ENCODE results near the gene RAB20.

RAB20 gene

GRCh38 chr13:110520431-110521295, 40.9 kb downstream of the RAB20 start:
- in situ Hi-C loops (cut with MboI; ENCODE audit: low pct_unique_long_range_greater_than_20kb, low sequenced_read_pairs): no loop called here
- peak; percentile 26 for DNase-seq

GRCh38 chr13:110519506-110519905, 42.0 kb downstream of the RAB20 start:
- in situ Hi-C loops (cut with MboI; ENCODE audit: low pct_unique_long_range_greater_than_20kb, low sequenced_read_pairs): no loop called here
- no peak for DNase-seq

- DNase-seq: no peak
- in situ Hi-C loops (cut with MboI; ENCODE audit: low pct_unique_long_range_greater_than_20kb, low sequenced_read_pairs): no loop called here
These were observed 42.5 kb downstream of the RAB20 start for GRCh38 chr13:110519046-110519445.

- in situ Hi-C loops (cut with MboI; ENCODE audit: low pct_unique_long_range_greater_than_20kb, low sequenced_read_pairs): no loop called here
- no peak for DNase-seq
These were observed 43.0 kb downstream of the RAB20 start for GRCh38 chr13:110518571-110518970.

GRCh38 chr13:110518226-110518525, 43.3 kb downstream of the RAB20 start:
- in situ Hi-C loops (cut with MboI; ENCODE audit: low pct_unique_long_range_greater_than_20kb, low sequenced_read_pairs): no loop called here
- DNase-seq: no peak

GRCh38 chr13:110517505-110518225, 43.9 kb downstream of the RAB20 start:
- in situ Hi-C loops (cut with MboI; ENCODE audit: low pct_unique_long_range_greater_than_20kb, low sequenced_read_pairs): no loop called here
- no peak for DNase-seq

- in situ Hi-C loops (cut with MboI; ENCODE audit: low pct_unique_long_range_greater_than_20kb, low sequenced_read_pairs): no loop called here
These were observed 45.0 kb downstream of the RAB20 start for GRCh38 chr13:110516500-110516899.

GRCh38 chr13:110512198-110512740, 49.3 kb downstream of the RAB20 start:
- no peak for DNase-seq
- in situ Hi-C loops (cut with MboI; ENCODE audit: low pct_unique_long_range_greater_than_20kb, low sequenced_read_pairs): no loop called here

More at GRCh38 chr13:110516500-110516899, 45.0 kb downstream of the RAB20 start:
- DNase-seq: no peak

- DNase-seq: no peak
- in situ Hi-C loops (cut with MboI; ENCODE audit: low pct_unique_long_range_greater_than_20kb, low sequenced_read_pairs): no loop called here
These were observed 49.9 kb downstream of the RAB20 start for GRCh38 chr13:110511509-110512181.

- in situ Hi-C loops (cut with MboI; ENCODE audit: low pct_unique_long_range_greater_than_20kb, low sequenced_read_pairs): no loop called here
- DNase-seq: peak; percentile 83
These were observed 51.3 kb downstream of the RAB20 start for GRCh38 chr13:110509971-110510786.

- DNase-seq: no peak
- in situ Hi-C loops (cut with MboI; ENCODE audit: low pct_unique_long_range_greater_than_20kb, low sequenced_read_pairs): no loop called here
These were observed 52.0 kb downstream of the RAB20 start for GRCh38 chr13:110509478-110509926.

GRCh38 chr13:110507678-110508381, 53.7 kb downstream of the RAB20 start:
- DNase-seq: no peak
- in situ Hi-C loops (cut with MboI; ENCODE audit: low pct_unique_long_range_greater_than_20kb, low sequenced_read_pairs): no loop called here

GRCh38 chr13:110506859-110507566, 54.5 kb downstream of the RAB20 start:
- in situ Hi-C loops (cut with MboI; ENCODE audit: low pct_unique_long_range_greater_than_20kb, low sequenced_read_pairs): no loop called here
- DNase-seq: no peak

- DNase-seq: no peak
- in situ Hi-C loops (cut with MboI; ENCODE audit: low pct_unique_long_range_greater_than_20kb, low sequenced_read_pairs): no loop called here
These were observed 55.1 kb downstream of the RAB20 start for GRCh38 chr13:110506396-110506795.

GRCh38 chr13:110505594-110505993, 55.9 kb downstream of the RAB20 start:
- no peak for DNase-seq
- in situ Hi-C loops (cut with MboI; ENCODE audit: low pct_unique_long_range_greater_than_20kb, low sequenced_read_pairs): no loop called here

GRCh38 chr13:110503979-110504499, 57.5 kb downstream of the RAB20 start:
- no peak for DNase-seq
- in situ Hi-C loops (cut with MboI; ENCODE audit: low pct_unique_long_range_greater_than_20kb, low sequenced_read_pairs): no loop called here

GRCh38 chr13:110503037-110503901, 58.3 kb downstream of the RAB20 start:
- no peak for DNase-seq
- in situ Hi-C loops (cut with MboI; ENCODE audit: low pct_unique_long_range_greater_than_20kb, low sequenced_read_pairs): no loop called here
